HEK293 (cell line): ENCODE data around the gene PFAS.

ENCODE experiments used
- CTCF ChIA-PET: fragments of 350-600 bp; formaldehyde crosslinking; extraction: SDS; loops from one replicate; lab custom pipeline; 2021; ENCODE audit warnings: antibody characterized with exemption; lab: Yijun Ruan, JAX
- POLR2A ChIA-PET: fragments of 300-600 bp; formaldehyde crosslinking; extraction: SDS; loops from one replicate; lab custom pipeline; 2020; ENCODE audit warnings: antibody characterized with exemption, inconsistent platforms; lab: Yijun Ruan, JAX
- H3K27ac ChIP-seq: fragments of 200-500 bp; sonication (Bioruptor generic); 2 replicates; pipeline ENCODE4 v1.5.1; 2014; ENCODE audit warnings: low read depth, low read length, control low read depth, inconsistent platforms; ENCODE audit errors: extremely low read depth
- H3K36me3 ChIP-seq, 2 experiments: fragments of 200-500 bp in 1 of 2; sonication (Bioruptor generic) in 1 of 2; 1 replicate in 1 of 2; 2 replicates in 1 of 2; pipeline ENCODE4 v1.5.1; 2014 to 2017; ENCODE audit warnings: inconsistent platforms in 2 of 2, low read length in 2 of 2; ENCODE audit not compliant: control insufficient read depth in 2 of 2, insufficient read depth in 1 of 2
- H3K4me1 ChIP-seq: fragments of 200-500 bp; sonication (Bioruptor generic); 2 replicates; pipeline ENCODE4 v1.5.1; 2014; ENCODE audit warnings: mild to moderate bottlenecking, low read length, inconsistent platforms; ENCODE audit not compliant: control insufficient read depth, insufficient read depth
- H3K4me3 ChIP-seq: 2 replicates; pipeline ENCODE4 v1.5.1; 2011; ENCODE audit warnings: low read depth, mild to moderate bottlenecking, control low read depth, low read length, moderate library complexity
- H3K9me3 ChIP-seq: fragments of 200-500 bp; sonication (Bioruptor generic); 2 replicates; pipeline ENCODE4 v1.5.1; 2014; ENCODE audit warnings: low read depth, low read length, inconsistent platforms; ENCODE audit not compliant: control insufficient read depth, insufficient read depth
- EGR2 ChIP-seq: fragments of 450-650 bp; formaldehyde crosslinking; IDR thresholded peaks from 2 replicates; pipeline ENCODE4 v1.5.1; 2016; ENCODE audit warnings: low read depth, missing biosample characterization, missing genetic modification characterization
- GLI4 ChIP-seq: fragments of 450-650 bp; formaldehyde crosslinking; IDR thresholded peaks from 2 replicates; pipeline ENCODE4 v1.5.1; 2016; ENCODE audit warnings: missing biosample characterization, missing genetic modification characterization
- GLIS1 ChIP-seq: fragments of 450-650 bp; formaldehyde crosslinking; IDR thresholded peaks from 2 replicates; pipeline ENCODE4 v1.5.1; 2016; ENCODE audit warnings: missing biosample characterization, missing genetic modification characterization
- HOXD13 ChIP-seq: sonication (generic); formaldehyde crosslinking; IDR thresholded peaks from 2 replicates; pipeline ENCODE4 v1.8.0; 2022; ENCODE audit warnings: missing genetic modification reagents, borderline replicate concordance
- IKZF3 ChIP-seq: fragments of 450-650 bp; IDR thresholded peaks from 2 replicates; pipeline ENCODE4 v1.5.0; 2018; ENCODE audit warnings: missing biosample characterization, mild to moderate bottlenecking, missing genetic modification characterization, moderate library complexity
- SCRT2 ChIP-seq: fragments of 450-650 bp; formaldehyde crosslinking; IDR thresholded peaks from 2 replicates; pipeline ENCODE4 v1.5.1; 2016; ENCODE audit warnings: missing biosample characterization, missing genetic modification characterization
- ZEB2 ChIP-seq: fragments of 450-650 bp; formaldehyde crosslinking; IDR thresholded peaks from 2 replicates; pipeline ENCODE4 v1.5.1; 2016; ENCODE audit warnings: missing biosample characterization, missing genetic modification characterization
- ZFP41 ChIP-seq: fragments of 450-650 bp; formaldehyde crosslinking; IDR thresholded peaks from 2 replicates; pipeline ENCODE4 v1.5.1; 2016; ENCODE audit warnings: missing biosample characterization, missing genetic modification characterization, borderline replicate concordance
- ZNF221 ChIP-seq: fragments of 450-650 bp; formaldehyde crosslinking; IDR thresholded peaks from 2 replicates; pipeline ENCODE4 v1.5.1; 2017; ENCODE audit warnings: missing biosample characterization, missing genetic modification characterization, borderline replicate concordance
- ZNF239 ChIP-seq: fragments of 450-650 bp; formaldehyde crosslinking; IDR thresholded peaks from 2 replicates; pipeline ENCODE4 v1.5.1; 2016; ENCODE audit warnings: missing biosample characterization, missing genetic modification characterization
- ZNF555 ChIP-seq: fragments of 450-650 bp; formaldehyde crosslinking; conservative IDR thresholded peaks from 2 replicates; pipeline ENCODE4 v1.5.1; 2017; ENCODE audit warnings: missing biosample characterization, mild to moderate bottlenecking, missing genetic modification characterization, inconsistent platforms
- ZNF561 ChIP-seq: fragments of 450-650 bp; IDR thresholded peaks from 2 replicates; pipeline ENCODE4 v1.5.1; 2018; ENCODE audit warnings: missing biosample characterization, missing genetic modification characterization, borderline replicate concordance
- TF ChIP-seq, protein P1 (sequence below): fragments of 450-650 bp; formaldehyde crosslinking; IDR thresholded peaks from 2 replicates; pipeline ENCODE4 v1.5.1; 2016; ENCODE audit warnings: missing biosample characterization, missing genetic modification characterization
- TF ChIP-seq, protein P2 (sequence below): fragments of 450-650 bp; formaldehyde crosslinking; IDR thresholded peaks from 2 replicates; pipeline ENCODE4 v1.5.1; 2017; ENCODE audit warnings: missing biosample characterization, mild to moderate bottlenecking, missing genetic modification characterization, moderate library complexity

The PFAS gene

DNA sequence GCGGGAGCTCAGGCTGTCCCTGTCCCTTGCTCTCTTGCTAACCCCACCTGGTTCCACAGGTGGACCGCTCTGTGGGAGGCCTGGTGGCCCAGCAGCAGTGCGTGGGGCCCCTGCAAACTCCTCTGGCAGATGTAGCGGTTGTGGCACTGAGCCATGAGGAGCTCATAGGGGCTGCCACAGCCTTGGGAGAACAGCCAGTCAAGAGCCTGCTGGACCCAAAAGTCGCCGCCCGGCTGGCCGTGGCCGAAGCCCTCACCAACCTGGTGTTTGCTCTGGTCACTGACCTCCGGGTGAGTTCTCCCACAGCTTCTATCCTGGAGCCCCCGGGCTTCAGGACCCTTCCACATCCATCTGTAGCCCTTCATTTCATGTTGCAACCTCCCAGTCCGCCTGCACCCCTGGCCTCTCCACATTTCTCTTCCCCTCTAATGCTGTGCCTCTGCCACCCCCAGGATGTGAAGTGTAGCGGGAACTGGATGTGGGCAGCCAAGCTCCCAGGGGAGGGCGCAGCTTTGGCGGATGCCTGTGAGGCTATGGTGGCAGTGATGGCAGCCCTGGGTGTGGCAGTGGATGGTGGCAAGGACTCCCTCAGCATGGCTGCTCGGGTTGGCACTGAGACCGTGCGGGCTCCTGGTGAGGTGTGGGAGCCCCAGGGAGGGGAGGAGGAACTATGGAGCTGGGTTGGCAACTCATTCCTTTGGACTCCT lies 15.9 kb downstream of the PFAS start:
- no peaks in the 10 kb centered on the region for H3K9me3 ChIP-seq
- CTCF ChIA-PET, result interaction anchor here (0.7 to 0.9 kb wide), 2 partner anchors 13 to 35 kb away, joined by 3 read pairs; no protein-coding TSS in a partner anchor

DNA sequence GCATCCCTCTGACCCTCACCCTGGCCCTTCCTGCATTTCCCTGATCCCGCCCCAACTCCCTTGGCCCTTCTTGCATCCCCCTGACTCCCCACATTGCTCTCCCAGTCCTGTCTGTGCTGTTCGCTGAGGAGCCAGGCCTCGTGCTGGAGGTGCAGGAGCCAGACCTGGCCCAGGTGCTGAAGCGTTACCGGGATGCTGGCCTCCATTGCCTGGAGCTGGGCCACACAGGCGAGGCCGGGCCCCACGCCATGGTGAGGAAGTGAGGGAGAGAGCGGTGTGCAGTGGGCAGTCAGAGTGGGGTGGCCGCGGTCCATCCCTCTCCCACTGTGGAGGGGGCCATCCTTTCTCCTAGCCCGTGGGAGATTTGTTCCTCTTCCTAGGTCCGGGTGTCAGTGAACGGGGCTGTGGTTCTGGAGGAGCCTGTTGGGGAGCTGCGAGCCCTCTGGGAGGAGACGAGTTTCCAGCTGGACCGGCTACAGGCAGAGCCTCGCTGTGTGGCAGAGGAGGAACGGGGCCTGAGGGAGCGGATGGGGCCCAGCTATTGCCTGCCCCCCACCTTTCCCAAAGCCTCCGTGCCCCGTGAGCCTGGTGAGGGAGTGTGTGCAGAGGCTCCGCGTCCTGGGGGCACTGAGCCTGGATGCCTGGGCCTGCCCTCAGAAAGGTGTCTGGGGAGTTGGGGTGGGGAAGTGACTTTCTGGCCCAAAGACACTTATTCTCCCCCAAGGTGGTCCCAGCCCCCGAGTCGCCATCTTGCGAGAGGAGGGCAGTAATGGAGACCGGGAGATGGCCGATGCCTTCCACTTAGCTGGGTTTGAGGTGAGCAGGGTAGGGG lies 17.8 kb downstream of the PFAS start:
- TF ChIP-seq, protein P1, sequence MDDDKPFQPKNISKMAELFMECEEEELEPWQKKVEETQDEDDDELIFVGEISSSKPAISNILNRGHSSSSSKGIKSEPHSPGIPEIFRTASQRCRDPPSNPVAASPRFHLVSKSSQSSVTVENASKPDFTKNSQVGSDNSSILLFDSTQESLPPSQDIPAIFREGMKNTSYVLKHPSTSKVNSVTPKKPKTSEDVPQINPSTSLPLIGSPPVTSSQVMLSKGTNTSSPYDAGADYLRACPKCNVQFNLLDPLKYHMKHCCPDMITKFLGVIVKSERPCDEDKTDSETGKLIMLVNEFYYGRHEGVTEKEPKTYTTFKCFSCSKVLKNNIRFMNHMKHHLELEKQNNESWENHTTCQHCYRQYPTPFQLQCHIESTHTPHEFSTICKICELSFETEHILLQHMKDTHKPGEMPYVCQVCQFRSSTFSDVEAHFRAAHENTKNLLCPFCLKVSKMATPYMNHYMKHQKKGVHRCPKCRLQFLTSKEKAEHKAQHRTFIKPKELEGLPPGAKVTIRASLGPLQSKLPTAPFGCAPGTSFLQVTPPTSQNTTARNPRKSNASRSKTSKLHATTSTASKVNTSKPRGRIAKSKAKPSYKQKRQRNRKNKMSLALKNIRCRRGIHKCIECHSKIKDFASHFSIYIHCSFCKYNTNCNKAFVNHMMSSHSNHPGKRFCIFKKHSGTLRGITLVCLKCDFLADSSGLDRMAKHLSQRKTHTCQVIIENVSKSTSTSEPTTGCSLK, result no peak
- TF ChIP-seq HOXD13 (CRISPR knock-in tag), result 0 out of 2 replicates have a peak, but pooled peaks have one; percentile 8
- H3K4me1 ChIP-seq, result no peaks in the 10 kb centered on the region
- peaks cover 32 to 87% of the 10 kb centered on the region in 2 experiments for H3K36me3 ChIP-seq
- H3K4me3 ChIP-seq, result no peak overlapping the region
- ChIA-PET CTCF (no interaction called here), POLR2A (no interaction called here)
- no peak overlapping the region for H3K27ac ChIP-seq
- H3K9me3 ChIP-seq, result no peaks in the 10 kb centered on the region

More for the DNA sequence above, 15.9 kb downstream of the PFAS start:
- no peak overlapping the region for H3K27ac ChIP-seq
- peaks cover 51 to 92% of the 10 kb centered on the region in 2 experiments for H3K36me3 ChIP-seq
- POLR2A ChIA-PET, result interaction anchor here (1.4 kb wide), 1 partner anchor 17 kb away, joined by 3 read pairs; the partner anchor contains the start of gene CTC1
- no peak for TF ChIP-seq ZFP41 (tag by site-specific recombination)
- 0 out of 2 replicates have a peak, but pooled peaks have one; percentile 10 for TF ChIP-seq SCRT2 (tag by site-specific recombination)
- TF ChIP-seq IKZF3, result no peak
- no peak for TF ChIP-seq ZNF221 (tag by site-specific recombination)
- TF ChIP-seq GLI4 (tag by site-specific recombination), result no peak
- no peak for TF ChIP-seq ZNF239 (tag by site-specific recombination)
- no peak for TF ChIP-seq ZNF561
- TF ChIP-seq ZEB2, result no peak
- TF ChIP-seq GLIS1, result peak; percentile 21; the same call in 1 of the 2 replicates
- H3K4me3 ChIP-seq, result no peak overlapping the region
- no peaks in the 10 kb centered on the region for H3K4me1 ChIP-seq

DNA sequence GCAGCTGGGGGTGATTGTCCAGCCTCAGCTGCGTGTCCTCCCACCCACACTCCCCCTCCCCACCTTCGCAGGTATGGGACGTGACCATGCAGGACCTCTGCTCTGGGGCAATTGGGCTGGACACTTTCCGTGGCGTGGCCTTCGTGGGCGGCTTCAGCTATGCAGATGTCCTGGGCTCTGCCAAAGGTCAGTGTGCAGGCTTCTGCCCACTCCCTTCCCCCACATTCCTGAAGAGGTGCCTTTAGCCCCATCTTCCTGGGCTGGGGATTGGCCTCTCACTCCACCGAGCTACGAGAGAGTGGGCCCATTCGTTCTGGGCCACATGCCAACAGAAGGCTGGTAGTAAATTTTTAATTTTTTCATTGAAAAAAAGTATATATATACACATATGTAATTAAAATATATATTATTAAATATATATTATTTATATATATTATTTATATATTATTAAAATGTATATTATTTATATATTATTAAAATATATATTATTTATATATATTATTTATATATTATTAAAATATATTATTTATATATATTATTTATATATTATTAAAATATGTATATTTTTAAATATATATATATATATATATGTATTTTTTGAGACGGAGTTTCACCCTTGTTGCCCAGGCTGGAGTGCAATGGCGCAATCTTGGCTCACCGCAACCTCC lies 18.5 kb downstream of the PFAS start:
- no peak overlapping the region for H3K4me3 ChIP-seq
- H3K36me3 ChIP-seq, result peaks cover 25 to 81% of the 10 kb centered on the region in 2 experiments
- H3K27ac ChIP-seq, result no peak overlapping the region
- no peaks in the 10 kb centered on the region for H3K4me1 ChIP-seq
- TF ChIP-seq, protein P2, sequence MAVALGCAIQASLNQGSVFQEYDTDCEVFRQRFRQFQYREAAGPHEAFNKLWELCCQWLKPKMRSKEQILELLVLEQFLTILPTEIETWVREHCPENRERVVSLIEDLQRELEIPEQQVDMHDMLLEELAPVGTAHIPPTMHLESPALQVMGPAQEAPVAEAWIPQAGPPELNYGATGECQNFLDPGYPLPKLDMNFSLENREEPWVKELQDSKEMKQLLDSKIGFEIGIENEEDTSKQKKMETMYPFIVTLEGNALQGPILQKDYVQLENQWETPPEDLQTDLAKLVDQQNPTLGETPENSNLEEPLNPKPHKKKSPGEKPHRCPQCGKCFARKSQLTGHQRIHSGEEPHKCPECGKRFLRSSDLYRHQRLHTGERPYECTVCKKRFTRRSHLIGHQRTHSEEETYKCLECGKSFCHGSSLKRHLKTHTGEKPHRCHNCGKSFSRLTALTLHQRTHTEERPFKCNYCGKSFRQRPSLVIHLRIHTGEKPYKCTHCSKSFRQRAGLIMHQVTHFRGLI (tag by site-specific recombination), result no peak
- TF ChIP-seq ZNF555 (tag by site-specific recombination), result no peak
- peak; percentile 35; the same call in 1 of the 2 replicates for TF ChIP-seq EGR2
- ChIA-PET CTCF (no interaction called here), POLR2A (no interaction called here)
- no peaks in the 10 kb centered on the region for H3K9me3 ChIP-seq
